Endothelial cell of umbilical vein (primary cell): ENCODE measurements around the gene CCDC18. TPM values are rescaled to one million over a fixed set of nuclear protein-coding genes. Genes with fewer than 3 reads are reported as not detected.

Experiments used
- BruUV-seq: library from RNA; stranded (reverse); fragments of 400-500 nt; replicated peaks from 2 replicates; lab custom pipeline; 2021; lab: Mats Ljungman, UMichigan
- CTCF ChIA-PET: fragments of 300-600, 350-600 bp; sonication (Branson Sonifier 250); formaldehyde crosslinking; loops from one replicate; lab custom pipeline; 2021; ENCODE audit warnings: antibody characterized with exemption, inconsistent platforms; lab: Charles Lee
- POLR2A ChIA-PET: fragments of 300-600, 350-600 bp; sonication (Branson Sonifier 250); formaldehyde crosslinking; loops from one replicate; lab custom pipeline; 2021; ENCODE audit warnings: antibody characterized with exemption, inconsistent platforms; lab: Charles Lee
- DNase-seq: peaks from one replicate; pipeline ENCODE4 v3.0.0-alpha.2; 2011; ENCODE audit warnings: low read depth, low spot score
- FAIRE-seq: peaks from 2 replicates; lab custom pipeline; 2011; peaks lifted over from hg19 to GRCh38; lab: Jason Lieb, UNC
- H2AFZ ChIP-seq: 2 replicates; pipeline ENCODE4 v1.6.0; 2012; ENCODE audit warnings: low read depth, low read length, control low read depth, inconsistent platforms
- H3K27ac ChIP-seq: 2 replicates; pipeline ENCODE4 v1.5.1; 2011; ENCODE audit warnings: low read depth, mild to moderate bottlenecking, control low read depth, low read length, moderate library complexity; ENCODE audit not compliant: insufficient read depth
- H3K27me3 ChIP-seq, 2 experiments: 2 replicates each; pipeline versions ENCODE4 v1.6.0 to v1.6.1; 2011; ENCODE audit warnings: low read length in 2 of 2, mixed read lengths in 1 of 2; ENCODE audit not compliant: control insufficient read depth in 2 of 2, insufficient read depth in 2 of 2
- H3K36me3 ChIP-seq, 2 experiments: 2 replicates in 1 of 2; 3 replicates in 1 of 2; pipeline ENCODE4 v1.5.1; 2011; ENCODE audit warnings: low read length in 2 of 2, mild to moderate bottlenecking in 1 of 2, moderate library complexity in 1 of 2; ENCODE audit not compliant: control insufficient read depth in 2 of 2, insufficient read depth in 2 of 2; ENCODE audit errors: extremely low read depth in 1 of 2
- H3K4me1 ChIP-seq: 3 replicates; pipeline ENCODE4 v1.5.1; 2011; ENCODE audit warnings: mild to moderate bottlenecking, low read length; ENCODE audit not compliant: control insufficient read depth, insufficient read depth; ENCODE audit errors: extremely low read depth
- H3K4me2 ChIP-seq: 2 replicates; pipeline ENCODE4 v1.6.1; 2011; ENCODE audit warnings: low read length, control low read depth, mixed read lengths; ENCODE audit not compliant: insufficient read depth
- H3K4me3 ChIP-seq, 3 experiments: fragments of 200-600 bp in 1 of 3; sonication (generic), shearing (Covaris generic) in 1 of 3; replicated peaks in 1 of 3; 2 replicates each; pipeline ENCODE4 v1.5.1; 2011 to 2016; ENCODE audit warnings: control low read depth in 3 of 3, low read length in 3 of 3, mild to moderate bottlenecking in 2 of 3, inconsistent platforms in 1 of 3, low read depth in 1 of 3, moderate library complexity in 1 of 3; ENCODE audit not compliant: insufficient read depth in 1 of 3
- H3K79me2 ChIP-seq: 2 replicates; pipeline ENCODE4 v1.6.0; 2012; ENCODE audit warnings: low read length, inconsistent platforms; ENCODE audit not compliant: control insufficient read depth, insufficient read depth
- H3K9ac ChIP-seq: replicated peaks from 2 replicates; pipeline ENCODE3; 2011; ENCODE audit warnings: low read length, control low read depth; ENCODE audit not compliant: insufficient read depth; ENCODE audit errors: extremely low read depth
- H3K9me1 ChIP-seq: replicated peaks from 3 replicates; pipeline ENCODE4 v1.6.0; 2011; ENCODE audit warnings: mild to moderate bottlenecking, low read length; ENCODE audit not compliant: control insufficient read depth, insufficient read depth; ENCODE audit errors: extremely low read depth
- H3K9me3 ChIP-seq: replicated peaks from 2 replicates; pipeline ENCODE4 v1.5.1; 2012; ENCODE audit warnings: low read length, inconsistent platforms; ENCODE audit not compliant: control insufficient read depth, insufficient read depth
- H4K20me1 ChIP-seq: replicated peaks from 2 replicates; pipeline ENCODE3; 2011; ENCODE audit warnings: mild to moderate bottlenecking, low read length; ENCODE audit not compliant: control insufficient read depth, insufficient read depth; ENCODE audit errors: extremely low read depth
- CTCF ChIP-seq, 2 donors: IDR thresholded peaks; 1 replicate in 1 of 2; 2 replicates in 1 of 2; pipeline ENCODE4 v1.5.1; 2011; ENCODE audit warnings: low read length in 2 of 2, mild to moderate bottlenecking in 2 of 2, moderate library complexity in 2 of 2, control low read depth in 1 of 2, inconsistent platforms in 1 of 2, low read depth in 1 of 2; ENCODE audit not compliant: insufficient read depth in 1 of 2; ENCODE audit errors: extremely low read depth in 1 of 2
- EZH2 ChIP-seq: IDR thresholded peaks from 2 replicates; pipeline ENCODE4 v1.6.1; 2012; ENCODE audit warnings: borderline replicate concordance, low read depth, mild to moderate bottlenecking, moderate library complexity, low read length, inconsistent platforms; ENCODE audit not compliant: severe bottlenecking
- FOS ChIP-seq: IDR thresholded peaks from 2 replicates; pipeline ENCODE4 v1.6.1; 2011; ENCODE audit warnings: mild to moderate bottlenecking, low read length, moderate library complexity, borderline replicate concordance; ENCODE audit not compliant: insufficient read depth
- GATA2 ChIP-seq: IDR thresholded peaks from 2 replicates; pipeline ENCODE4 v1.7.0; 2011; ENCODE audit warnings: low read depth, mild to moderate bottlenecking, moderate library complexity, mixed read lengths, low read length; ENCODE audit not compliant: insufficient read length, insufficient read depth
- JUN ChIP-seq: IDR thresholded peaks from 2 replicates; pipeline ENCODE4 v1.6.1; 2011; ENCODE audit warnings: borderline replicate concordance, low read depth; ENCODE audit not compliant: insufficient read length, insufficient read depth
- MAX ChIP-seq: IDR thresholded peaks from 2 replicates; pipeline ENCODE4 v1.6.1; 2011; ENCODE audit not compliant: insufficient read depth, insufficient read length
- MYC ChIP-seq: IDR thresholded peaks from one replicate; pipeline ENCODE4 v1.6.1; 2011; ENCODE audit warnings: mild to moderate bottlenecking, low read depth, low read length
- POLR2A ChIP-seq: IDR thresholded peaks from 2 replicates; pipeline ENCODE4 v1.6.1; 2012; ENCODE audit warnings: low read depth, mild to moderate bottlenecking, control low read depth, low read length
- POLR2AphosphoS5 ChIP-seq: IDR thresholded peaks from 2 replicates; pipeline ENCODE4 v1.6.1; 2012; ENCODE audit warnings: low read depth, mild to moderate bottlenecking, control low read depth, low read length, moderate library complexity; ENCODE audit not compliant: insufficient read depth
- dilution Hi-C: fragments of 300-500 bp; cut with MboI; formaldehyde crosslinking; loops from one replicate; pipeline ENCODE4 v1.15.0; 2019; ENCODE audit warnings: low sequenced_read_pairs; ENCODE audit not compliant: extremely low pct_ligation_motif_present
- intact Hi-C: fragments of 100-400 bp; cut with micrococcal nuclease; formaldehyde crosslinking; loops from one replicate; pipeline ENCODE4 v1.10.0; 2022
- polyA plus RNA-seq, 4 experiments: library from polyadenylated mRNA; depleted of rRNA in 3 of 4; stranded (reverse) in 3 of 4; unstranded in 1 of 4; fragments of >200 nt; gene quantifications; 2 replicates each; pipeline versions ENCODE4 v1.2.1 to v1.2.3, GENCODE V29; 2011 to 2012; ENCODE audit warnings: missing spikeins in 1 of 4
- total RNA-seq: library from RNA; stranded (reverse); gene quantifications from 2 replicates; pipeline ENCODE4 v1.2.3, GENCODE V29; 2021

CCDC18 gene
- total and polyA plus RNA-seq, 2 donors (not counting 3 experiments of a cell fraction or from before 2014, with no cell fraction given) = 2.2 to 11.2 TPM

GRCh38 chr1:93143136-93143535 is 37.4 kb upstream of the CCDC18 start:
- FAIRE-seq (no peak), DNase-seq (no peak)
- Histone ChIP-seq H3K79me2 (no peaks in the 10 kb centered on the region), H3K36me3 (peaks cover 2 to 5% of the 10 kb centered on the region in 2 experiments), H4K20me1 (peaks cover 2% of the 10 kb centered on the region), H3K27ac (no peak overlapping the region), H3K9ac (no peak overlapping the region), H3K27me3 (no peaks in the 10 kb centered on the region), H3K4me3 (no peak overlapping the region), H2AFZ (no peak overlapping the region), H3K4me2 (no peak overlapping the region), H3K4me1 (no peaks in the 10 kb centered on the region), H3K9me3 (no peaks in the 10 kb centered on the region), H3K9me1 (no peaks in the 10 kb centered on the region)
- POLR2A ChIA-PET = no interaction called here
- CTCF ChIA-PET = no interaction called here
- intact Hi-C loops = no loop called here
- dilution Hi-C loops = no loop called here
- TF ChIP-seq MAX = no peak
- TF ChIP-seq GATA2 = no peak
- TF ChIP-seq JUN = no peak
- no peak for TF ChIP-seq MYC
- no peak for TF ChIP-seq CTCF (IDR thresholded peaks at IDR 0.05; ENCODE audit: extremely low read depth in 1 of 2, insufficient read depth in 1 of 2, low read depth in 1 of 2, low read length in 2 of 2)
- no peak for TF ChIP-seq POLR2AphosphoS5
- TF ChIP-seq FOS = no peak
- TF ChIP-seq EZH2 = no peak
- TF ChIP-seq POLR2A = no peak
- BruUV-seq = no TSS peak
